ENCODE measurements around the gene SDHA.
"Not testable (repeated sequence)": the region's sequence is repeated elsewhere in the genome, so short reads cannot be mapped to it uniquely, and the experiment has no call there.

The SDHA gene

GRCh38 chr5:255116-255515 is 37.0 kb downstream of the SDHA start:
- not testable (repeated sequence) for DNase-seq (ENCODE audit: low read depth, low spot score)

- not testable (repeated sequence) for DNase-seq (ENCODE audit: low read depth, low spot score)
These were observed 38.2 kb downstream of the SDHA start for GRCh38 chr5:256347-256746.

- no peak for DNase-seq (ENCODE audit: low read depth, low spot score)
These were observed 39.0 kb downstream of the SDHA start for GRCh38 chr5:257148-257547.

GRCh38 chr5:263275-263974 is 45.3 kb downstream of the SDHA start:
- DNase-seq (ENCODE audit: low read depth, low spot score): not testable (repeated sequence)

- DNase-seq (ENCODE audit: low read depth, low spot score): no peak
These were observed 46.2 kb downstream of the SDHA start for GRCh38 chr5:264338-264737.

GRCh38 chr5:266311-267026 is 48.3 kb downstream of the SDHA start:
- DNase-seq (ENCODE audit: low read depth, low spot score): not testable (repeated sequence)

- no peak for DNase-seq (ENCODE audit: low read depth, low spot score)
These were observed 49.6 kb downstream of the SDHA start for GRCh38 chr5:267716-268115.

GRCh38 chr5:270340-270739 is 52.2 kb downstream of the SDHA start:
- no peak for DNase-seq (ENCODE audit: low read depth, low spot score)

- not testable (repeated sequence) for DNase-seq (ENCODE audit: low read depth, low spot score)
These were observed 53.7 kb downstream of the SDHA start for GRCh38 chr5:271828-272167.

- DNase-seq (ENCODE audit: low read depth, low spot score): not testable (repeated sequence)
These were observed 55.0 kb downstream of the SDHA start for GRCh38 chr5:273091-273490.

GRCh38 chr5:273491-273890 is 55.4 kb downstream of the SDHA start:
- DNase-seq (ENCODE audit: low read depth, low spot score): not testable (repeated sequence)

- not testable (repeated sequence) for DNase-seq (ENCODE audit: low read depth, low spot score)
These were observed 56.2 kb downstream of the SDHA start for GRCh38 chr5:274346-274745.

GRCh38 chr5:278646-279045 is 60.5 kb downstream of the SDHA start:
- DNase-seq (ENCODE audit: low read depth, low spot score): no peak

GRCh38 chr5:279051-279665 is 61.0 kb downstream of the SDHA start:
- not testable (repeated sequence) for DNase-seq (ENCODE audit: low read depth, low spot score)

GRCh38 chr5:285991-286557 is 68.0 kb downstream of the SDHA start:
- no peak for DNase-seq (ENCODE audit: low read depth, low spot score)

- not testable (repeated sequence) for DNase-seq (ENCODE audit: low read depth, low spot score)
These were observed 72.1 kb downstream of the SDHA start for GRCh38 chr5:290200-290599.

- DNase-seq (ENCODE audit: low read depth, low spot score): not testable (repeated sequence)
These were observed 73.2 kb downstream of the SDHA start for GRCh38 chr5:291345-291744.

GRCh38 chr5:294788-295187 is 76.7 kb downstream of the SDHA start:
- DNase-seq (ENCODE audit: low read depth, low spot score): not testable (repeated sequence)

GRCh38 chr5:296207-296606 is 78.1 kb downstream of the SDHA start:
- not testable (repeated sequence) for DNase-seq (ENCODE audit: low read depth, low spot score)

GRCh38 chr5:296954-297353 is 78.8 kb downstream of the SDHA start:
- DNase-seq (ENCODE audit: low read depth, low spot score): not testable (repeated sequence)

GRCh38 chr5:297448-297847 is 79.3 kb downstream of the SDHA start:
- not testable (repeated sequence) for DNase-seq (ENCODE audit: low read depth, low spot score)

GRCh38 chr5:297991-298736 is 80.0 kb downstream of the SDHA start:
- DNase-seq (ENCODE audit: low read depth, low spot score): not testable (repeated sequence)

All from ELF-1 (cell line).